K562 (cell line): ENCODE data around the gene CLASP2. TPM values are rescaled to one million over a fixed set of nuclear protein-coding genes. Genes with fewer than 3 reads are reported as not detected.

Source experiments
- CC2D1A ChIP-seq: fragments of 450-650 bp; IDR thresholded peaks from 2 replicates; pipeline ENCODE4 v1.6.1; 2017; ENCODE audit warnings: mild to moderate bottlenecking
- GABPB1 ChIP-seq: sonication (generic); formaldehyde crosslinking; IDR thresholded peaks from 2 replicates; pipeline ENCODE4 v1.8.0; 2022; ENCODE audit warnings: mild to moderate bottlenecking, missing genetic modification reagents
- HNRNPUL1 ChIP-seq: fragments of 200-400 bp; formaldehyde crosslinking; IDR thresholded peaks from 2 replicates; pipeline ENCODE4 v1.6.1; 2017; ENCODE audit warnings: low read length
- ILF3 ChIP-seq: fragments of 450-650 bp; IDR thresholded peaks from 2 replicates; pipeline ENCODE4 v1.6.1; 2018; ENCODE audit warnings: antibody characterized with exemption, mild to moderate bottlenecking, moderate library complexity, borderline replicate concordance
- NFRKB ChIP-seq: fragments of 450-650 bp; IDR thresholded peaks from 2 replicates; pipeline ENCODE4 v1.6.1; 2016; ENCODE audit warnings: low read depth
- PHB ChIP-seq: fragments of 250-450 bp; sonication (Bioruptor Pico); IDR thresholded peaks from 2 replicates; pipeline ENCODE4 v1.5.0; 2021
- PHTF2 ChIP-seq: fragments of 250-450 bp; sonication (Bioruptor Pico); IDR thresholded peaks from 2 replicates; pipeline ENCODE4 v1.5.0; 2021; ENCODE audit warnings: mild to moderate bottlenecking
- SREBF1 ChIP-seq: fragments of 150-350 bp; IDR thresholded peaks from 2 replicates; pipeline ENCODE4 v1.6.1; 2014; ENCODE audit warnings: antibody characterized with exemption, low read depth, low read length, borderline replicate concordance
- TRIM24 ChIP-seq, 2 experiments: fragments of 450-650 bp; IDR thresholded peaks; 2 replicates each; pipeline ENCODE4 v1.6.1; 2016
- ZNF3 ChIP-seq: fragments of 250-450 bp; sonication (Bioruptor Pico); IDR thresholded peaks from 2 replicates; pipeline ENCODE4 v1.5.0; 2021; ENCODE audit warnings: mild to moderate bottlenecking, moderate library complexity
- ZNF324 ChIP-seq: fragments of 250-450 bp; sonication (Bioruptor Pico); IDR thresholded peaks from 2 replicates; pipeline ENCODE4 v1.4.0; 2020; ENCODE audit warnings: mild to moderate bottlenecking
- polyA plus RNA-seq, 8 experiments: library from polyadenylated mRNA; depleted of rRNA in 4 of 8; stranded (reverse) in 5 of 8; unstranded in 3 of 8; fragments of >200 nt; fragmentation: Nextera tagmentation in 2 of 8; fragmentation: Illumina TruSeq in 1 of 8; extraction: Ambion mirVana in 2 of 8; extraction: Trizol in 1 of 8; gene quantifications; 2 replicates each; pipeline versions ENCODE4 v1.2.1 to v1.2.3, GENCODE V29; 2011 to 2014; ENCODE audit warnings: inconsistent platforms in 1 of 8, missing spikeins in 1 of 8
- total RNA-seq, 7 experiments: library from RNA; depleted of rRNA in 6 of 7; stranded (reverse); fragments of >200 nt in 6 of 7; fragmentation: Illumina TruSeq in 2 of 7; extraction: Trizol in 2 of 7; gene quantifications; 2 replicates each; pipeline versions ENCODE4 v1.2.1 to v1.2.3, GENCODE V29; 2011 to 2021; ENCODE audit warnings: low replicate concordance in 1 of 7
- TF ChIP-seq, protein P1 (sequence below): fragments of 250-450 bp; sonication (Bioruptor Pico); IDR thresholded peaks from 2 replicates; pipeline ENCODE4 v1.5.1; 2021; ENCODE audit warnings: mild to moderate bottlenecking
- TF ChIP-seq, protein P2 (sequence below): fragments of 450-650 bp; conservative IDR thresholded peaks from 2 replicates; pipeline ENCODE4 v1.6.1; 2016; ENCODE audit warnings: missing genetic modification characterization, low read depth, mild to moderate bottlenecking, missing compliant biosample characterization, moderate library complexity

The CLASP2 gene
- total and polyA plus RNA-seq, 9 of the 15 experiments (the other 6 are each of a cell fraction or from before 2014, with no cell fraction given) = 13.5 to 107 (median 71.8) TPM

DNA sequence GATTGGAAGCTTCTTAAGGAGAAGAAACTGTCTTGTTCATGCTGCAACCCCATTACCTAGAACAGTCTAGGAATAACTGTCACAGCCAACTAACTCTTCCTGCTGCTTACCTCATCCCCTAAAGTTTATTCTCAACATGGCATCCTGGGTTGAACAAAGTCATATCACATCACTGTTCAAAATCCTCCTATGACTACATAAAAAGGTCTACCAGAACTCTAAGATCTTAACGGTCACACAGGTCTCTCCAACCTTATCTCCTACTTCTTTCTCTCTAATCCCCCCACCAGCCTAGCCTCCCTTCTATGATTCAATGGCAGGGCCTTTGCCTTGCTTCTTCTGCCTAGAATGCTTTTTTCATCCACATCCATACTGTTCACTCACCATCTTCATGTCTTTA lies 69.3 kb downstream of the CLASP2 start (continued):
- TF ChIP-seq, protein P1, sequence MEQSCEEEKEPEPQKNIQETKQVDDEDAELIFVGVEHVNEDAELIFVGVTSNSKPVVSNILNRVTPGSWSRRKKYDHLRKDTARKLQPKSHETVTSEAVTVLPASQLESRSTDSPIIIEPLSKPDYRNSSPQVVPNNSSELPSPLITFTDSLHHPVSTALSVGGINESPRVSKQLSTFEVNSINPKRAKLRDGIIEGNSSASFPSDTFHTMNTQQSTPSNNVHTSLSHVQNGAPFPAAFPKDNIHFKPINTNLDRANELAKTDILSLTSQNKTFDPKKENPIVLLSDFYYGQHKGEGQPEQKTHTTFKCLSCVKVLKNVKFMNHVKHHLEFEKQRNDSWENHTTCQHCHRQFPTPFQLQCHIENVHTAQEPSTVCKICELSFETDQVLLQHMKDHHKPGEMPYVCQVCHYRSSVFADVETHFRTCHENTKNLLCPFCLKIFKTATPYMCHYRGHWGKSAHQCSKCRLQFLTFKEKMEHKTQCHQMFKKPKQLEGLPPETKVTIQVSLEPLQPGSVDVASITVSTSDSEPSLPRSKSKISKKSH (CRISPR knock-in tag) = no peak
- TF ChIP-seq PHTF2 (no peak), ZNF324 (CRISPR knock-in tag) (no peak), NFRKB (no peak), ILF3 (no peak), CC2D1A (peak; percentile 64; the same call in 1 of the 2 replicates), TRIM24 (IDR thresholded peaks at IDR 0.05) (no peak), HNRNPUL1 (no peak), PHB (CRISPR knock-in tag) (no peak), SREBF1 (no peak), GABPB1 (no peak), ZNF3 (CRISPR knock-in tag) (no peak)
- TF ChIP-seq, protein P2, sequence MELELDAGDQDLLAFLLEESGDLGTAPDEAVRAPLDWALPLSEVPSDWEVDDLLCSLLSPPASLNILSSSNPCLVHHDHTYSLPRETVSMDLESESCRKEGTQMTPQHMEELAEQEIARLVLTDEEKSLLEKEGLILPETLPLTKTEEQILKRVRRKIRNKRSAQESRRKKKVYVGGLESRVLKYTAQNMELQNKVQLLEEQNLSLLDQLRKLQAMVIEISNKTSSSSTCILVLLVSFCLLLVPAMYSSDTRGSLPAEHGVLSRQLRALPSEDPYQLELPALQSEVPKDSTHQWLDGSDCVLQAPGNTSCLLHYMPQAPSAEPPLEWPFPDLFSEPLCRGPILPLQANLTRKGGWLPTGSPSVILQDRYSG (tag) = no peak
